Activated CD8-positive, alpha-beta memory T cell treated with anti-CD3 and anti-CD28 coated beads for 24 hours (primary cell): ENCODE measurements around the gene PLXNA4.

Source experiments
- DNase-seq: peaks from one replicate; pipeline ENCODE4 v3.0.0-alpha.2; 2020

PLXNA4 gene

DNA sequence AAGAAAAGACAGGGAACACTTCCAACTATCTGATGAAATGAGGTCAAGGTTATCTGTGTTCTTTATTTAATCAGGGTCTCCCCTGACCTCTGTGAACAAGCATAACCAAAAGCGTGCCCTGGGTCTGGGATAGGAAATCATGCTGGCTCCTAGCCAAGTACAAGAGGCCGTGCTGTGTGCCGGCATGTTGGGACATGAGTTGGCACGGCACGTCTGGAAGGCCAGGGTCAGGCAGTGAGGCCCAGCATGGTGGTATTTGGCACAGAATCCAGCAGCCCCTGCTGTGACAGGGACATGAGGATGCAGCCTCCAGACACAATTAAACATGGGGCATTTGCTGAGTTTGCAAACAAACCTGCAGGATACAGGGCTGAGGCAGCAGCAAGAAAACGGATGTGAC lies 320.4 kb downstream of the PLXNA4 start:
- no peak for DNase-seq

DNA sequence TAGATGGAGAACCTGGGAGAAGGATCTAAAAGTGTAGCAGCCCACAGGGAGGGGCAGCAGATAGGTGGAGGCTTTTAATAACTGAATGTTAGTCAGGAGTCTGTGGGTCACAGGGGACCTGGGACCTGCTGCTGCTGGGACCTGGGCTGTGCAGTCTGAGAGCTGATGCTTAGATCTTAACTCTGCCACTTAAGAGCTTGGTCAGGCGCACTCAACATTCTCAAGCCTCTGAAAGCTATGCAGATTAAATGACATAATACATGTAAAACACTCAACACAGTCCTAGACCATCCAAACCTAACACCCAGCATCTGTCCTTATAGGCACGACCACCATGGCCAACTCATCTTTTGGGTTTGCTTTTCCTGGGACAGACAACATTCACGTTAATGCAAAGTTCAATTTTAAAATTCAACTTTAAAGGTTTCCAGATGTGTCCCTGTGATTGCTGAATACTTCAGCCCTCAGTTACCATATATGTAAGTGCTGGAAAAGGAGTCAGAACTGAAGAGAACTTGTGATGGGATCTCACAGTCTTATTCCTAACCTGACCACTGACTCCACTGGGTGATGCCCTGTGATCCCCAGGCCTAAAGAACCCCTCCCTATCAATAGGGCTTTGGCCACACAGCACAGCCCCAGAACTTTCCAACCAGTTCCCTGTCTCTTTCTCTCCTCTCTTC lies 321.0 kb downstream of the PLXNA4 start:
- DNase-seq = no peak

DNA sequence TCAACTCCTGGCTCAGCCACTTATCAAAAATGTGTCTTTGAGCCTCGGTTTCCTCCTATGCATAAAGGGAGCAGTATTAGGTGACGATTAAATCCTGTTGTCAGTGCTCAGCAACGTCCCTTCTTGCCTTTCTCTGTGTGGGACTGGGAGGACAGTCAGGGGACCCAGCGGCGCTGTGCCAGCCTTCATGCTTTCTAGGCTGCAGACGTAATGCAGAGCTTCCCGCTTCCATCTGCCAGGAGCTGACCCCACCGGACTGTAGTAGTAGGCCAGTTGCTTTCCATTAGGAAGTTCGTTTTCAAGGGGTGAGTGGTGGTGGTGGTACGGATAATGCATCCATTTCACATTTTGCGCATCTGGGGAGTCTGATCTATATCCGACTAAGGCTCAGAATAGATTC lies 321.8 kb downstream of the PLXNA4 start:
- DNase-seq = no peak

DNA sequence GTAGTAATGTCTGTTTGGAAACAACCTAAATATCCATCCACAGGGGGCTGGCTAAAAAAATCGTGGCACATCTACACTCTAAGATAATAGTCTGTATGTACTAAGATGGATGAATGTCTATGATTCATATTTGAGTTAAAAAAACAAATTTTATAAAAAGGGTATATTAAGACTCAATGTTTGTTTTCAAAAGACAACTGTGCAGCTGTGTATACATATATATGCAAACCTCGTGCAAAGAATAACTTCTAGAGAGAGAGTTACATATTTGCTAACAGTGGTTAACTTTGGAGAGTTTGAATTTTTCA lies 323.5 kb downstream of the PLXNA4 start:
- no peak for DNase-seq

DNA sequence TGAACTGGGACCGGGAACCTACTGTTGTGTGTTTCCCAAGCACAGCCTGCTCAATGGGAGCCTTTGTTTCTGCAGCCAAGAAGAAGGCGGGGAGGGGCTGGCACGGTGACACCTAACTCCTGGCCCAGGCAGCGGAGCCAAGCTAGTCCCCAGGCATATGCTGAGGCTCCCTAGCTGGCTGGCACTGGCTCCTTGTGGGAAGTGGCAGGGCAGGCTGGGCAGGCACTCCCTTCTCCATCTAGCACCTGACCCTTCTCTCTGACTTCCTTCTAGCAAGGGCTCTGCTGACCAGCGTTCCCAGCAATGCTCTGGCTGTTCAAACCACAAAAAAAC lies 325.0 kb downstream of the PLXNA4 start:
- no peak for DNase-seq

GRCh38 chr7:132250480-132251326 lies 325.6 kb downstream of the PLXNA4 start:
- no peak for DNase-seq

- DNase-seq = no peak
Observed at GRCh38 chr7:132249256-132249971, 326.9 kb downstream of the PLXNA4 start.

GRCh38 chr7:132248841-132249240 lies 327.4 kb downstream of the PLXNA4 start:
- DNase-seq = no peak

DNA sequence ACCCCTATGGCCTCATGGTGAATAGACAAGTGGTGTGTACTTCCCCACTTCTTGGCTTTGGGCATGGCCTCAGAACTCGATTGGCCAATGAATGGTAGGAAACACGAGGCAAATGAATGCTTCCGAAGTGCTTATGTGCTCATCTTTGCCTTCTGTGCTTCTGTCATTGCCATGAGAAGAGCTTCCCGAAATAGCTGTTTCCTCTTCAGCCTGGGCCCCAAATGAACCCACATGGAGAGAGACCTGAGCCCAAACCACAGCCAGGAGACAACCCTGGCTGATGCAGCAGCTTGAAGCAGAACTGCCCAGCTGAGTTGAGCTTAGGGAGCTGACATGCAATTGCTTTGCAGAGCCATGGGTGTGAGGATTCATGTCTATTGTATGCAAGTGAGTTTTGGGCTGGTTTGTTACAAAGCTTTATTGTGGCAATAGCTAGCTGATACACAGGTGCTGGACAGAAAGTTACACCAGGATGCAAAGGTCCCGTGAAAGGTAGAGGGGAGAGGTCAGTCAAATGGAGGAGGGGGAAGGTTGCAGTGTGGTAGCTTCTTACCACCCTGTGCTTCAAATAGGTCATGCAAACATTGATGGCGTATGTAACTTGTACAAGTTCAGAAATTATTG lies 328.2 kb downstream of the PLXNA4 start:
- DNase-seq = no peak

- DNase-seq = no peak
Observed at GRCh38 chr7:132246591-132246990, 329.7 kb downstream of the PLXNA4 start.

DNA sequence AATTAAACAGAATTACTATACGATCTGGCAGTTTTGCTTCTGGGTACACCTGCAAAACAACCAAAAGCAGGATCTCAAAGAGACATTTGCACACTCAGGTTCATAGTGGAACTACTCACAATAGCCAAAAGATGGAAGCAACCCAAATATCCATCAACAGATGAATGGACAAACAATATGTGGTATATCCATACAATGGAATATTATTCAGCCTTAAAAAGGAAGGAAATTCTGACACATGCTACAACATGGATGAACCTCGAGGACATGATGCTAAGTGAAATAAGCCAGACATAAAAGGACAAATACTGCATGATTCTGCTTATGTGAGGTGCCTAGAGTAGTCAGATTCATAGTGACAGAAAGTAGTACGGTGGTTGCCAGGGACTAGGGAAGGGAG lies 330.7 kb downstream of the PLXNA4 start:
- DNase-seq = no peak

- no peak for DNase-seq
Observed at GRCh38 chr7:132244903-132245480, 331.3 kb downstream of the PLXNA4 start.

DNA sequence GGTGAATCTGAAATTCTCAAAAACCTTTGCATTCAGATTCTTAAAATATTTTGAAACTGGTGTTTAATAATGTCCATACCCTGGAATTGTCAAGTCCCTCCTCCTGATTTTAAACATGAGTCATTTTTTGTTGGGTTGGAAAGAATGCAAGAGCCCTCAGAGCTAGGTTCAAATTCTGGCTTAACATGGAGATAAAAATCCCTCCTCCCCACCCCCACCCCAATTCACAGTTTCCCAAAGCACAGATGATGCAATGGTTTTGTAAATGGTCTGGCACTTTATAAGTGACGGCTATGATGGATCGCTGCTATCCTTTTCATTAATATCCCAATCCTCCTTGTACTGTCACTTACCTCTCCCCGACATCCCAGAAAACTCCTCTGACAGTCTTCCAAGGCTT lies 332.8 kb downstream of the PLXNA4 start:
- DNase-seq = no peak

GRCh38 chr7:132243051-132243450 lies 333.2 kb downstream of the PLXNA4 start:
- no peak for DNase-seq

DNA sequence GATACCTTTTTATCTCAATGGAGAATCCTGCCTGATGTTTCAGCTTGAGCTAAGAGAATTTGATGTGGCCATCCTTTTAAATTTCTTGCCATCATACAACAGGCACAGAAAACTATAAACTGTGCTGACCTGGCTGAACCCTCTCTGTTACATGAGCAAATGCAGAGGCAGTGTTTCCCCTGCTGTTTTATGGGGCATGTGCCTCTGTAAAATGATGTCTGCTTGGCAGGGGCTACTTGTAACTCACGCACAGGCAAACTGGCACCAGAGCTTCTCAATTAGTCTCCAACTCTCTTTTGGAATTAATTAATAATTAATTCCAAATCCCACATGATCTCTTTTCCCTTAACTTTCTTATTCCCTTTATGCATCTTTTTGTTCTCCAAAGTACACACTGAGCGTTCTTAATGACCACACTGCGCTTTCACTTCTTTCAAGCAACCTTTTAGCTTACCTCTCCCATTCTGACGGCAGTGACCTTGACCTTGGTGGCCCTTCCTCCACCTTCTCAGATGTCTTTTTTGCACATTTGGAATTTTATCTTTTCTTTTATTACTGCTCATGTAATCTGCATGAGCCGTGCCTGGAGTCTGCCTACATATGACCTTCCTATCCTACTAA lies 334.0 kb downstream of the PLXNA4 start:
- no peak for DNase-seq

DNA sequence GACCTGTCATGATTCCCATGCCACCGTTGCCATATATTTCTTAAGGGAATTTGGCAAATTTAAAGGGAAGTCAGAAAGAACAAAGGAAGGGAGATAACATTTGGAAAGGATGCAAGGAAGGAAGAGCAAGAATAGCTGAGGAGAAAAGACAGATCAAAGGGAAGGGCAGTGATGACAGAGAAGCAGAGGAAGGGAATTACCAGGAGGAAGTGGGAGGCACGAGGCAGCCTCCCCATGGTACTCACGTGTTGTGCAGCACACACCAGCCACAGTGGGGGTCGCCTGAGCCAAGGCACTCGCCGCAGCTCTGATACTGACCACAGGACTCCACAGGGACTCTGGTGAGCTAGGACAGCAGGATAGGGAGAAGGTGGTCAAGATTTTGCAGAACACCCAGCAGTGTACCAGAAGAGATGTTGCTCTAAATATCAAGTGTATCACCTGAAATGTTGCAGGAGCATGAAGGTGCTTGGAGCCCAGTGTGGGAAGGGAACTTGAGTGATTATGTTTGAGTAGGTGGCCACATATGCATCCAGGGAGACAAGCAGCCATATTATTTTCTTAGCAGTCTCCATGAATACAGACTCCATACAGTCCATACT lies 335.3 kb downstream of the PLXNA4 start:
- no peak for DNase-seq

DNA sequence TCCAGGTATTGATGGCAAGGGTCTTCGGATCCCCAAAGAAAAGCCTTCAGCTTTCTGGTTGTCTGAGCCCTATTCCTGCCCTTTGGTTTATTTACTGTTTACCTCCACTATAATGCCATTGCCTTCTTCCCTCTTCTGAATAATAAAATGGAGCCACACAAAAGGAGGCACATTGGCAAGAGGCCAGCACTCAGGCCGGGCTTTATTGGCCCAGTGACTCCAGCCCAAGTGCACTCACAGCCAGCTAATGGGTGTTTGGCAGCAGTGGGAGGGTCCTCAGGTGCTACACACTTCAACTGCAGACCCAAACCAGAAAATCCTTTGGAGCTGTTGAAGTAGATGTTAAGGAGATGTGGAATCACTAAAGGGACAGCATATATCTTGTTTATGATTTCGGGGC lies 336.0 kb downstream of the PLXNA4 start:
- DNase-seq = no peak

GRCh38 chr7:132239422-132239994 lies 336.8 kb downstream of the PLXNA4 start:
- no peak for DNase-seq

GRCh38 chr7:132234711-132235110 lies 341.6 kb downstream of the PLXNA4 start:
- no peak for DNase-seq

DNA sequence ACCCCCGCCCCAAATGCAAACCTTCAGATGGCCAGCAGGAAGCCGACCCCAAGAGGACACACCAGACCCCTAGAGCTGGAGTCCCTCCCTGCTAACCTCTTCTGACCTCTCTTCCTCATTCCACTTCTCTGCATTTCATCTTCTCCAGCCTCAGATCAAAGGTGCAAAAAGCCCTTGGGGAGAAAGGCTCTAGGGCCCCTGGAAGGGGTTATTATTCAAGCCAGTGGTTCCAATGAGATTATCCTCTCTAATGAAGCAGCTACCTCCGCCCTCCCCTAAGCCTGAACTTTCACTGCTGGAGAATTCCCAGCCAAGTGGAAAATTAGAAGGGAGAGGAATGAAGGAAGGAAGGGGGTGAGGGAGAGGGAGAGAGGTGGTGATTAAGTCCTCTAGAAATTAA lies 343.9 kb downstream of the PLXNA4 start:
- DNase-seq = no peak

DNA sequence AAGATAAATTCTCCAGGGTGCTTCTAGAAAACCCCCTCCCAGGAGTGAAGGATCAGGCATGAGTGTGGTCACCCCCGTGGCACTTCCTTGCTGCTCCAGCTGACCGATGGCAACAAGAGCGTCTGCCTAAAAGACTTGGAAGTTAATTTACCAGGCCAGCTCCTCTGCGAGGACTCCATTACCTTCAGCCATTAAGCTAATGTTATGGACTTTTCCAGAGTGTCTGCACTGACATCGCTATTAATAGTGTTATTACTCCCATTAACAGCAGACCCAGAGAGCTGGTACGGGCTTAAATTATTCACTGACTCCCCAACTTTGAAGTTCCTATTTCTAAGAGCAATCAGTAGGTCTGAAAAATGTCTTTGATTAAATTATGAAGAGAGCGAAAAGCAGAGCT lies 345.8 kb downstream of the PLXNA4 start:
- DNase-seq = no peak

DNA sequence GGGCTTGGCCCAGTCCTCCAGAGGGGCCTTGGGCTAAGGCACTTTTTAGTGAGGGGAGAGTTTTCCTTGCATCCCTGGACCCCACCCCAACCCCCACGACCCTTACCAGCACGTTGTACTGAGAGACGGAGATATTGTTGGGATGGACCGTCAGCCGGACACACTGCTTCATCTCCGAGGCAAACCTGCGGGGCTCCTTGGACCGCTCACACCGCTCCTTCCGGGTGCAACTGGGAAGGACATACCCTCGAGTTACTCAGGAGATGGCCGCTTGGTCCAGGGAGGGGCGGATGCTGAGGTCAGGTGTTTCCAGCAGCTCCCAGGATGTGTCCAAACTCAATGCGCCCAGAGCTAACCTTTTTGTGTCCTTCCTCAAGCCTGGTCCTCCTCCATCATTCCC lies 348.0 kb downstream of the PLXNA4 start:
- no peak for DNase-seq
